ENCODE measurements around the gene OR56A1. TPM values are rescaled to one million over a fixed set of nuclear protein-coding genes. Genes with fewer than 3 reads are reported as not detected.

The OR56A1 gene
- polyA plus RNA-seq, 1 donor from 2014 or later, result not detected

- TF ChIP-seq, protein P1, sequence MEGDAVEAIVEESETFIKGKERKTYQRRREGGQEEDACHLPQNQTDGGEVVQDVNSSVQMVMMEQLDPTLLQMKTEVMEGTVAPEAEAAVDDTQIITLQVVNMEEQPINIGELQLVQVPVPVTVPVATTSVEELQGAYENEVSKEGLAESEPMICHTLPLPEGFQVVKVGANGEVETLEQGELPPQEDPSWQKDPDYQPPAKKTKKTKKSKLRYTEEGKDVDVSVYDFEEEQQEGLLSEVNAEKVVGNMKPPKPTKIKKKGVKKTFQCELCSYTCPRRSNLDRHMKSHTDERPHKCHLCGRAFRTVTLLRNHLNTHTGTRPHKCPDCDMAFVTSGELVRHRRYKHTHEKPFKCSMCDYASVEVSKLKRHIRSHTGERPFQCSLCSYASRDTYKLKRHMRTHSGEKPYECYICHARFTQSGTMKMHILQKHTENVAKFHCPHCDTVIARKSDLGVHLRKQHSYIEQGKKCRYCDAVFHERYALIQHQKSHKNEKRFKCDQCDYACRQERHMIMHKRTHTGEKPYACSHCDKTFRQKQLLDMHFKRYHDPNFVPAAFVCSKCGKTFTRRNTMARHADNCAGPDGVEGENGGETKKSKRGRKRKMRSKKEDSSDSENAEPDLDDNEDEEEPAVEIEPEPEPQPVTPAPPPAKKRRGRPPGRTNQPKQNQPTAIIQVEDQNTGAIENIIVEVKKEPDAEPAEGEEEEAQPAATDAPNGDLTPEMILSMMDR (IDR thresholded peaks at IDR 0.05; ENCODE audit: poor library complexity, severe bottlenecking), result peak; percentile 38
- no peak for TF ChIP-seq RAD21 (conservative IDR thresholded peaks at IDR 0.05)
- no peaks in the 10 kb centered on the region for H3F3A ChIP-seq (ENCODE audit: insufficient read depth, low read length, poor library complexity, severe bottlenecking)
These were observed 37.8 kb downstream of the OR56A1 start for GRCh38 chr11:5992604-5993251.

GRCh38 chr11:5992150-5992549 is 38.4 kb downstream of the OR56A1 start:
- Histone ChIP-seq H2AFZ (ENCODE audit: low read depth, low read length) (no peak overlapping the region), H3K9ac (ENCODE audit: low read length) (no peak overlapping the region), H3K27me3 (ENCODE audit: insufficient read depth, low read depth, low read length) (no peaks in the 10 kb centered on the region), H3K4me2 (ENCODE audit: low read length) (no peak overlapping the region), H3F3A (ENCODE audit: insufficient read depth, low read length, poor library complexity, severe bottlenecking) (no peaks in the 10 kb centered on the region), H3K27ac (ENCODE audit: low read length) (no peak overlapping the region), H3K9me3 (ENCODE audit: low read length) (no peaks in the 10 kb centered on the region), H4K20me1 (ENCODE audit: insufficient read depth) (no peaks in the 10 kb centered on the region), H3K9me2 (ENCODE audit: insufficient read depth, low read length) (no peaks in the 10 kb centered on the region), H3K4me3 (ENCODE audit: low read length) (no peak overlapping the region), H3K79me2 (replicated peaks; ENCODE audit: insufficient read depth, low read length) (no peaks in the 10 kb centered on the region), H3K36me3 (ENCODE audit: insufficient read depth, low read length) (no peaks in the 10 kb centered on the region)
- TF ChIP-seq REST (IDR thresholded peaks at IDR 0.05; ENCODE audit: borderline replicate concordance) (no peak), TAF1 (IDR thresholded peaks at IDR 0.05; ENCODE audit: low read depth) (no peak), EP300 (conservative IDR thresholded peaks at IDR 0.05; ENCODE audit: poor library complexity, severe bottlenecking) (no peak), SMC3 (conservative IDR thresholded peaks at IDR 0.05; ENCODE audit: poor library complexity) (no peak), POLR2AphosphoS5 (IDR thresholded peaks at IDR 0.05) (no peak), RAD21 (conservative IDR thresholded peaks at IDR 0.05) (no peak), MXI1 (conservative IDR thresholded peaks at IDR 0.05; ENCODE audit: poor library complexity, severe bottlenecking) (no peak), EZH2 (IDR thresholded peaks at IDR 0.05; ENCODE audit: borderline replicate concordance, insufficient read depth, low read length, poor library complexity, severe bottlenecking) (no peak)
- TF ChIP-seq, protein P1 (IDR thresholded peaks at IDR 0.05; ENCODE audit: poor library complexity, severe bottlenecking), result no peak

More at GRCh38 chr11:5992604-5993251, 37.8 kb downstream of the OR56A1 start:
- Histone ChIP-seq H3K9ac (ENCODE audit: low read length) (no peak overlapping the region), H3K9me2 (ENCODE audit: insufficient read depth, low read length) (no peaks in the 10 kb centered on the region), H3K27me3 (ENCODE audit: insufficient read depth, low read depth, low read length) (no peaks in the 10 kb centered on the region), H3K36me3 (ENCODE audit: insufficient read depth, low read length) (no peaks in the 10 kb centered on the region), H3K79me2 (replicated peaks; ENCODE audit: insufficient read depth, low read length) (no peaks in the 10 kb centered on the region), H4K20me1 (ENCODE audit: insufficient read depth) (no peaks in the 10 kb centered on the region), H3K4me2 (ENCODE audit: low read length) (no peak overlapping the region), H3K4me3 (ENCODE audit: low read length) (no peak overlapping the region), H3K27ac (ENCODE audit: low read length) (no peak overlapping the region), H2AFZ (ENCODE audit: low read depth, low read length) (no peak overlapping the region), H3K9me3 (ENCODE audit: low read length) (no peaks in the 10 kb centered on the region)

All from neural cell (in vitro differentiated cells).